ENCODE data around the gene THOC6. TPM values are rescaled to one million over a fixed set of nuclear protein-coding genes. Genes with fewer than 3 reads are reported as not detected.

THOC6 gene
- total and polyA plus RNA-seq, 2 donors: 36.8 to 37.6 TPM

- Histone ChIP-seq H3K4me3 (ENCODE audit: low read length in 2 of 2) (peak within 1 kb of the TSS; percentile 87 to 92), H3K27ac (ENCODE audit: low read depth in 1 of 2, low read length in 1 of 2) (peak within 1 kb of the TSS; percentile 82 to 89), H3K27me3 (ENCODE audit: control insufficient read depth in 2 of 2, insufficient read depth in 1 of 2, low read length in 1 of 2) (peaks cover 1 to 22% of the 10 kb centered on the region in 2 donors), H3K4me1 (ENCODE audit: control insufficient read depth in 2 of 2, insufficient read depth in 2 of 2, low read length in 2 of 2) (peaks cover 7 to 34% of the 10 kb centered on the region in 2 donors), H3K9me3 (ENCODE audit: control insufficient read depth in 2 of 2, insufficient read depth in 1 of 2, low read length in 1 of 2) (peaks cover 0 to 4% of the 10 kb centered on the region in 2 donors), H3K36me3 (ENCODE audit: control insufficient read depth in 2 of 2, insufficient read depth in 2 of 2, low read length in 1 of 2) (peaks cover 22 to 28% of the 10 kb centered on the region in 2 donors)
- peak in 8 of 9 donors; percentile 77 to 95 (median 90) for DNase-seq (ENCODE audit: low read depth in 6 of 9, low spot score in 9 of 9)
- 7% methylated on average over 91 of the region's 91 CpGs for WGBS
These were observed 43.3 kb upstream of the THOC6 start, which contains the start of gene PKMYT1 for GRCh38 chr16:2980227-2981176. PKMYT1 (minus strand) TSS chr16:2980446; CDS start chr16:2979657, 789 bp downstream.

GRCh38 chr16:2981177-2981898, 42.5 kb upstream of the THOC6 start:
- peaks cover 14 to 19% of the 10 kb centered on the region in 2 donors for H3K36me3 ChIP-seq (ENCODE audit: control insufficient read depth in 2 of 2, insufficient read depth in 2 of 2, low read length in 1 of 2)
- no peak overlapping the region for H3K27ac ChIP-seq (ENCODE audit: low read depth in 1 of 2, low read length in 1 of 2)
- DNase-seq (ENCODE audit: low read depth in 6 of 9, low spot score in 9 of 9): no peak
- peaks cover 7 to 34% of the 10 kb centered on the region in 2 donors for H3K4me1 ChIP-seq (ENCODE audit: control insufficient read depth in 2 of 2, insufficient read depth in 2 of 2, low read length in 2 of 2)
- H3K9me3 ChIP-seq (ENCODE audit: control insufficient read depth in 2 of 2, insufficient read depth in 1 of 2, low read length in 1 of 2): peaks cover 0 to 4% of the 10 kb centered on the region in 2 donors
- H3K4me3 ChIP-seq (ENCODE audit: low read length in 2 of 2): peak overlapping the region in 1 of 2 donors; percentile 92
- 85% methylated on average over 33 of the region's 33 CpGs for WGBS
- H3K27me3 ChIP-seq (ENCODE audit: control insufficient read depth in 2 of 2, insufficient read depth in 1 of 2, low read length in 1 of 2): peaks cover 3 to 30% of the 10 kb centered on the region in 2 donors

GRCh38 chr16:2981899-2982250, 42.0 kb upstream of the THOC6 start:
- Histone ChIP-seq H3K36me3 (ENCODE audit: control insufficient read depth in 2 of 2, insufficient read depth in 2 of 2, low read length in 1 of 2) (peaks cover 8 to 14% of the 10 kb centered on the region in 2 donors), H3K4me3 (ENCODE audit: low read length in 2 of 2) (no peak overlapping the region), H3K9me3 (ENCODE audit: control insufficient read depth in 2 of 2, insufficient read depth in 1 of 2, low read length in 1 of 2) (peaks cover 0 to 4% of the 10 kb centered on the region in 2 donors), H3K27ac (ENCODE audit: low read depth in 1 of 2, low read length in 1 of 2) (no peak overlapping the region), H3K27me3 (ENCODE audit: control insufficient read depth in 2 of 2, insufficient read depth in 1 of 2, low read length in 1 of 2) (peaks cover 3 to 30% of the 10 kb centered on the region in 2 donors), H3K4me1 (ENCODE audit: control insufficient read depth in 2 of 2, insufficient read depth in 2 of 2, low read length in 2 of 2) (peaks cover 7 to 34% of the 10 kb centered on the region in 2 donors)
- no peak for DNase-seq (ENCODE audit: low read depth in 6 of 9, low spot score in 9 of 9)
- 88% methylated on average over 4 of the region's 4 CpGs for WGBS

- peaks cover 0 to 4% of the 10 kb centered on the region in 2 donors for H3K9me3 ChIP-seq (ENCODE audit: control insufficient read depth in 2 of 2, insufficient read depth in 1 of 2, low read length in 1 of 2)
- peaks cover 3 to 32% of the 10 kb centered on the region in 2 donors for H3K27me3 ChIP-seq (ENCODE audit: control insufficient read depth in 2 of 2, insufficient read depth in 1 of 2, low read length in 1 of 2)
- no peak overlapping the region for H3K27ac ChIP-seq (ENCODE audit: low read depth in 1 of 2, low read length in 1 of 2)
- H3K36me3 ChIP-seq (ENCODE audit: control insufficient read depth in 2 of 2, insufficient read depth in 2 of 2, low read length in 1 of 2): peaks cover 3 to 9% of the 10 kb centered on the region in 2 donors
- 97% methylated on average over 5 of the region's 5 CpGs for WGBS
- peaks cover 7 to 39% of the 10 kb centered on the region in 2 donors for H3K4me1 ChIP-seq (ENCODE audit: control insufficient read depth in 2 of 2, insufficient read depth in 2 of 2, low read length in 2 of 2)
- DNase-seq (ENCODE audit: low read depth in 6 of 9, low spot score in 9 of 9): no peak
- no peak overlapping the region for H3K4me3 ChIP-seq (ENCODE audit: low read length in 2 of 2)
These were observed 41.4 kb upstream of the THOC6 start for GRCh38 chr16:2982402-2982801.

DNA sequence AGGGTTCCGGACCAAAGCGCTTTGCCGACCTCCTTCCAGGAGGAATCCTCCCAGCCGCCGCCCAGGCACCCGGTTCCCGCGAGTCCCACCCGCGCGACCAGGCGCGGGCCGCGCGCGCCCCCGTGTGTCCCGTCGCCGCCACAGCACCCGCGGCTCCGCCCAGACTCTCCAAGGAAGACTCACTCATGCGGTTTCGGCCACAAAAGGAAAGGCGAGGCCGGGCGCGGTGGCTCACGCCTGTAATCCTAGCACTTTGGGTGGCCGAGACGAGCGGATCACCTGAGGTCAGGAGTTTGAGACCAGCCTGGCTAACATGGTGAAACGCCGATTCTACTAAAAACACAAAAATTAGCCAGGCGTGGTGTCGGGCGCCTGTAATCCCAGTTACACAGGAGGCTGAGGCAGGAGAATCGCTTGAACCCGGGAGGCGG, 40.1 kb upstream of the THOC6 start:
- Histone ChIP-seq H3K27me3 (ENCODE audit: control insufficient read depth in 2 of 2, insufficient read depth in 1 of 2, low read length in 1 of 2) (peaks cover 6 to 38% of the 10 kb centered on the region in 2 donors), H3K4me1 (ENCODE audit: control insufficient read depth in 2 of 2, insufficient read depth in 2 of 2, low read length in 2 of 2) (peaks cover 7 to 36% of the 10 kb centered on the region in 2 donors)
- WGBS: 11% methylated on average over 42 of the region's 42 CpGs

GRCh38 chr16:2985462-2985861, 38.4 kb upstream of the THOC6 start:
- 97% methylated on average over 9 of the region's 9 CpGs for WGBS
- Histone ChIP-seq H3K4me1 (ENCODE audit: control insufficient read depth in 2 of 2, insufficient read depth in 2 of 2, low read length in 2 of 2) (peaks cover 2 to 41% of the 10 kb centered on the region in 2 donors), H3K27ac (ENCODE audit: low read depth in 1 of 2, low read length in 1 of 2) (no peak overlapping the region), H3K27me3 (ENCODE audit: control insufficient read depth in 2 of 2, insufficient read depth in 1 of 2, low read length in 1 of 2) (peaks cover 9 to 51% of the 10 kb centered on the region in 2 donors), H3K9me3 (ENCODE audit: control insufficient read depth in 2 of 2, insufficient read depth in 1 of 2, low read length in 1 of 2) (no peaks in the 10 kb centered on the region), H3K4me3 (ENCODE audit: low read length in 2 of 2) (no peak overlapping the region), H3K36me3 (ENCODE audit: control insufficient read depth in 2 of 2, insufficient read depth in 2 of 2, low read length in 1 of 2) (no peaks in the 10 kb centered on the region)
- no peak for DNase-seq (ENCODE audit: low read depth in 6 of 9, low spot score in 9 of 9)

More for the DNA sequence above, 40.1 kb upstream of the THOC6 start:
- Histone ChIP-seq H3K4me3 (ENCODE audit: low read length in 2 of 2) (no peak overlapping the region), H3K9me3 (ENCODE audit: control insufficient read depth in 2 of 2, insufficient read depth in 1 of 2, low read length in 1 of 2) (no peaks in the 10 kb centered on the region), H3K36me3 (ENCODE audit: control insufficient read depth in 2 of 2, insufficient read depth in 2 of 2, low read length in 1 of 2) (no peaks in the 10 kb centered on the region), H3K27ac (ENCODE audit: low read depth in 1 of 2, low read length in 1 of 2) (no peak overlapping the region)
- DNase-seq (ENCODE audit: low read depth in 6 of 9, low spot score in 9 of 9): peak in 3 of 9 donors; percentile 65 to 78 (median 76)

- no peak overlapping the region for H3K4me3 ChIP-seq (ENCODE audit: low read length in 2 of 2)
- no peaks in the 10 kb centered on the region for H3K36me3 ChIP-seq (ENCODE audit: control insufficient read depth in 2 of 2, insufficient read depth in 2 of 2, low read length in 1 of 2)
- H3K27ac ChIP-seq (ENCODE audit: low read depth in 1 of 2, low read length in 1 of 2): peak overlapping the region in 1 of 2 donors; percentile 10
- WGBS: 96% methylated on average over 15 of the region's 15 CpGs
- H3K27me3 ChIP-seq (ENCODE audit: control insufficient read depth in 2 of 2, insufficient read depth in 1 of 2, low read length in 1 of 2): peaks cover 9 to 56% of the 10 kb centered on the region in 2 donors
- peaks cover under 1 to 40% of the 10 kb centered on the region in 2 donors for H3K4me1 ChIP-seq (ENCODE audit: control insufficient read depth in 2 of 2, insufficient read depth in 2 of 2, low read length in 2 of 2)
- H3K9me3 ChIP-seq (ENCODE audit: control insufficient read depth in 2 of 2, insufficient read depth in 1 of 2, low read length in 1 of 2): no peaks in the 10 kb centered on the region
- no peak for DNase-seq (ENCODE audit: low read depth in 6 of 9, low spot score in 9 of 9)
These were observed 37.9 kb upstream of the THOC6 start for GRCh38 chr16:2985893-2986355.

GRCh38 chr16:2986623-2987188, 37.1 kb upstream of the THOC6 start:
- Histone ChIP-seq H3K27me3 (ENCODE audit: control insufficient read depth in 2 of 2, insufficient read depth in 1 of 2, low read length in 1 of 2) (peaks cover 9 to 58% of the 10 kb centered on the region in 2 donors), H3K27ac (ENCODE audit: low read depth in 1 of 2, low read length in 1 of 2) (no peak overlapping the region), H3K36me3 (ENCODE audit: control insufficient read depth in 2 of 2, insufficient read depth in 2 of 2, low read length in 1 of 2) (no peaks in the 10 kb centered on the region), H3K4me3 (ENCODE audit: low read length in 2 of 2) (no peak overlapping the region), H3K9me3 (ENCODE audit: control insufficient read depth in 2 of 2, insufficient read depth in 1 of 2, low read length in 1 of 2) (no peaks in the 10 kb centered on the region), H3K4me1 (ENCODE audit: control insufficient read depth in 2 of 2, insufficient read depth in 2 of 2, low read length in 2 of 2) (peaks cover 0 to 34% of the 10 kb centered on the region in 2 donors)
- no peak for DNase-seq (ENCODE audit: low read depth in 6 of 9, low spot score in 9 of 9)
- WGBS: 73% methylated on average over 17 of the region's 17 CpGs
